ENCODE data around the gene NR4A1. TPM values are rescaled to one million over a fixed set of nuclear protein-coding genes. Genes with fewer than 3 reads are reported as not detected.
A peak's percentile ranks its signal among the peaks of the same experiment; 100 is the strongest.

NR4A1 gene
- total and polyA plus RNA-seq, 10 of the 15 experiments (the other 5 are each of a cell fraction or from before 2014, with no cell fraction given): 0.05 to 7.9 (median 2.2) TPM; not detected in 1

GRCh38 chr12:52024845-52025230, 26.4 kb upstream of the NR4A1 start (continued):
- no peak for TF ChIP-seq NBN (IDR thresholded peaks at IDR 0.05)
- no peak for TF ChIP-seq ZBED1 (IDR thresholded peaks at IDR 0.05; ENCODE audit: borderline replicate concordance)
- TF ChIP-seq ZNF274 (IDR thresholded peaks at IDR 0.05; ENCODE audit: insufficient read depth, insufficient read length): no peak
- no peak for TF ChIP-seq JUNB (IDR thresholded peaks at IDR 0.05)
- TF ChIP-seq RUNX3 (IDR thresholded peaks at IDR 0.05; ENCODE audit: low read length): no peak
- TF ChIP-seq MXI1 (IDR thresholded peaks at IDR 0.05; ENCODE audit: low read depth, low read length): no peak
- peak in 1 of 2 experiments; percentile 55; a peak in 1 of 4 replicates for TF ChIP-seq BHLHE40 (IDR thresholded peaks at IDR 0.05; ENCODE audit: borderline replicate concordance in 1 of 2, low read depth in 2 of 2, low read length in 1 of 2)
- TF ChIP-seq NR2C2 (IDR thresholded peaks at IDR 0.05; ENCODE audit: borderline replicate concordance, control insufficient read depth, insufficient read length, low read depth): no peak
- no peak for TF ChIP-seq MEF2A (IDR thresholded peaks at IDR 0.05; ENCODE audit: insufficient read depth, low read depth, low read length)
- no peak for TF ChIP-seq SIN3A (IDR thresholded peaks at IDR 0.05; ENCODE audit: low read depth, low read length)
- no peak for TF ChIP-seq YBX1 (IDR thresholded peaks at IDR 0.05)
- TF ChIP-seq ZNF384 (IDR thresholded peaks at IDR 0.05; ENCODE audit: borderline replicate concordance, low read depth, low read length): peak; percentile 56; the same call in 1 of the 2 replicates
- no peak for TF ChIP-seq ESRRA (IDR thresholded peaks at IDR 0.05; ENCODE audit: low read length)
- no peak for TF ChIP-seq RB1 (IDR thresholded peaks at IDR 0.05; ENCODE audit: borderline replicate concordance)
- no peak for TF ChIP-seq ZZZ3 (IDR thresholded peaks at IDR 0.05; ENCODE audit: control insufficient read depth, insufficient read length, low read depth)
- no peak for TF ChIP-seq SPI1 (IDR thresholded peaks at IDR 0.05; ENCODE audit: borderline replicate concordance, insufficient read depth, low read depth, low read length)
- no peak for TF ChIP-seq SUZ12 (IDR thresholded peaks at IDR 0.05; ENCODE audit: unreplicated experiment)
- no peak for TF ChIP-seq HDAC2 (IDR thresholded peaks at IDR 0.05)
- no peak for TF ChIP-seq SMARCA5 (IDR thresholded peaks at IDR 0.05)
- TF ChIP-seq ZBTB40 (IDR thresholded peaks at IDR 0.05; ENCODE audit: borderline replicate concordance): no peak
- no peak for TF ChIP-seq PAX5 (IDR thresholded peaks at IDR 0.05; ENCODE audit: borderline replicate concordance, low read depth, low read length)
- no peak for TF ChIP-seq SIX5 (IDR thresholded peaks at IDR 0.05; ENCODE audit: low read depth, low read length, severe bottlenecking)
- TF ChIP-seq ASH2L (IDR thresholded peaks at IDR 0.05; ENCODE audit: borderline replicate concordance, low read depth): no peak
- no peak for TF ChIP-seq CBX5 (IDR thresholded peaks at IDR 0.05; ENCODE audit: low read depth)
- TF ChIP-seq E2F8 (IDR thresholded peaks at IDR 0.05; ENCODE audit: low read depth, partially characterized antibody): no peak
- peak; percentile 58 for TF ChIP-seq USF1 (IDR thresholded peaks at IDR 0.05; ENCODE audit: borderline replicate concordance, extremely low read length, insufficient read depth, low read depth, low read length)
